RWPE1 (cell line): Measurements from ENCODE around the gene AMOTL1.

Experiments used
- CTCF ChIA-PET: fragments of 350-600 bp; sonication (Branson Sonifier 250); formaldehyde crosslinking; extraction: SDS; loops from one replicate; lab custom pipeline; 2021; lab: Yijun Ruan, JAX
- POLR2A ChIA-PET: fragments of 400-600 bp; formaldehyde crosslinking; extraction: SDS; loops from one replicate; lab custom pipeline; 2020; ENCODE audit warnings: antibody characterized with exemption; ENCODE audit not compliant: low non-redundant PET; lab: Yijun Ruan, JAX
- DNase-seq: peaks from one replicate; pipeline ENCODE4 v3.0.0; 2012; ENCODE audit warnings: low spot score
- H3K27ac ChIP-seq: fragments of 450-650 bp; 2 replicates; pipeline ENCODE4 v1.5.1; 2017
- TF ChIP-seq, protein P1 (sequence below): fragments of 450-650 bp; conservative IDR thresholded peaks from 2 replicates; pipeline ENCODE4 v1.5.1; 2017; ENCODE audit warnings: low read depth, mild to moderate bottlenecking

The AMOTL1 gene

DNA sequence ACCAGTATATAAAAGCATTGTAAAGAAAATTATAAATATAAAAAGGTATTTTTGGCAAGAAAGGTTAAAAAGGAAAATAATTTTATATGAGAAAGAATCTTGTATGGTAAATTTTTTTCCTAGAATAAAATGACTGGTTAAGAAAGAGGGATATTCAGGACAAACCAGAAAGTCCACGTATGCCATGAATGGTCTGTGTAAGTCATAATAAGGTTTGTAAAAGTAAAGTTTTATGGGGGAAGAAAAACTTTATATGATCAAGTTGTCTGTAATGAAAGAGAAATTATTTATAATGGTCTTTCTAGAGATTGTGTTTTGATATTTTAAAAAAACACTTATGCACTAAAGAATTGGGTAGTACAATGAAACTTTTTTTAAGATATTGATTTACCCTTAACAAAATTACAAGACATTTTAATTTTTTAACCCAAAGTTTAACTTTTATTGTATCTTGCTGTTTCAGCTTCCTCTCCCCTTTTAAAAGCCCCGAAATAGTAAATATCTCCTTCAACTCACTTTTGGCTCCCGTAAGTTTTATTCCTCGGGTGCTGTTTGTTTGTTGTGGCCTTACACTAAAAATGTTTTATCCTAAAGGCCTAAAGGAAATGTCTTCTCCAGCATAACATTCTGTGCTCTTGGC is 47.7 kb downstream of the AMOTL1 start:
- no peak for DNase-seq
- TF ChIP-seq, protein P1, sequence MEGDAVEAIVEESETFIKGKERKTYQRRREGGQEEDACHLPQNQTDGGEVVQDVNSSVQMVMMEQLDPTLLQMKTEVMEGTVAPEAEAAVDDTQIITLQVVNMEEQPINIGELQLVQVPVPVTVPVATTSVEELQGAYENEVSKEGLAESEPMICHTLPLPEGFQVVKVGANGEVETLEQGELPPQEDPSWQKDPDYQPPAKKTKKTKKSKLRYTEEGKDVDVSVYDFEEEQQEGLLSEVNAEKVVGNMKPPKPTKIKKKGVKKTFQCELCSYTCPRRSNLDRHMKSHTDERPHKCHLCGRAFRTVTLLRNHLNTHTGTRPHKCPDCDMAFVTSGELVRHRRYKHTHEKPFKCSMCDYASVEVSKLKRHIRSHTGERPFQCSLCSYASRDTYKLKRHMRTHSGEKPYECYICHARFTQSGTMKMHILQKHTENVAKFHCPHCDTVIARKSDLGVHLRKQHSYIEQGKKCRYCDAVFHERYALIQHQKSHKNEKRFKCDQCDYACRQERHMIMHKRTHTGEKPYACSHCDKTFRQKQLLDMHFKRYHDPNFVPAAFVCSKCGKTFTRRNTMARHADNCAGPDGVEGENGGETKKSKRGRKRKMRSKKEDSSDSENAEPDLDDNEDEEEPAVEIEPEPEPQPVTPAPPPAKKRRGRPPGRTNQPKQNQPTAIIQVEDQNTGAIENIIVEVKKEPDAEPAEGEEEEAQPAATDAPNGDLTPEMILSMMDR: no peak
- ChIA-PET POLR2A (no interaction called here), CTCF (interaction anchor here (0.6 kb wide), 1 partner anchor 58 kb away, joined by 6 read pairs; no protein-coding TSS in a partner anchor)
- H3K27ac ChIP-seq: no peak overlapping the region

DNA sequence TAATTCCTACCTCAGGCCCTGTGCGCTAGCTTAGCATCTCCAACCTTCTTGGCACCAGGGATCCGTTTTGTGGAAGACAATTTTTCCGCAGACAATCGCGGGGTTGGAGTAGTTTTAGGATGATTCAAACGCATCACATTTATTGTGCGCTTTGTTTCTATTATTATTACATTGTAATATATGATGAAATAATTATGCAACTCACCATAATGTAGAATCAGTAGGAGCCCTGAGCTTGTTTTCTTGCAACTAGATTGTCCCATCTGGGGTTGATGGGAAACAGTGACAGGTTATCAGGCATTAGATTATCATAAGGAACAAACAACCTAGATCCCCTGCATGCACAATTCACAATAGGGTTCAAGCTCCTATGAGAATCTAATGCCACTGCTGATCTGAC is 52.3 kb downstream of the AMOTL1 start:
- no peak for DNase-seq
- H3K27ac ChIP-seq: no peak overlapping the region
- POLR2A ChIA-PET: no interaction called here
- CTCF ChIA-PET: interaction anchor here (0.7 kb wide), 1 partner anchor 8 kb away, joined by 3 read pairs; no protein-coding TSS in a partner anchor
- TF ChIP-seq, protein P1: no peak

DNA sequence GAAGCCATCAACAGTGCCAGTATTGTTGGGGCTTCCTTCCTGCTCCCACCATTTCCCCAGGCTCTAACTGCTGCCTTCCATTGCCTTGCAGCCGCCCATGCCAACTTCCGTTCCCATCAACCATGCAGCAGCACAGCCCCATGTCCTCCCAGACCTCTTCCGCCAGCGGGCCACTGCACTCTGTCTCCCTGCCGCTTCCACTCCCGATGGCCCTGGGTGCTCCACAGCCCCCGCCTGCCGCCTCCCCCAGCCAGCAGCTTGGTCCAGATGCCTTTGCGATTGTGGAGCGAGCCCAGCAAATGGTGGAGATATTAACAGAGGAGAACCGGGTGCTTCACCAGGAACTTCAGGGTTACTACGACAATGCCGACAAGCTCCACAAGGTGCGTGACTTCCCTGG is 53.3 kb downstream of the AMOTL1 start:
- ChIA-PET CTCF (no interaction called here), POLR2A (no interaction called here)
- TF ChIP-seq, protein P1: no peak
- no peak overlapping the region for H3K27ac ChIP-seq
- DNase-seq: no peak

DNA sequence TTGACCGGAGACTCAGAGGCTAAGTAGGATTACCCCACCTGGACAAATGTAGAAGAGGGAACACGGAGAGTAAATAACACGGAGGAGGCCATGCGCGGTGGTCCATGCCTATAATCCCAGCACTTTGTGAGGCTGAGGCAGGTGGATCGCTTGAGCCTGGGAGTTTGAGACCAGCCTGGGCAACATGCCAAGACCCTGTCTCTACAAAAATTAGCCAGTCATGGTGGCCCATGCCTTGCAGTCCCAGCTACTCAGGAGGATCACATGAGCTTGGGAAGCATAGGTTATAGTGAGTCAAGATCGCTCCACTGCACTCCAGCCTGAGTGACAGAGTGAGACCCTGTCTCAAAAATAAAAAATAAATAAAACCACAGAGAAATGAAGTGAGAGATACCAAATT is 53.9 kb downstream of the AMOTL1 start:
- DNase-seq: no peak
- TF ChIP-seq, protein P1: no peak
- ChIA-PET CTCF (no interaction called here), POLR2A (no interaction called here)
- peak overlapping the region; percentile 16; the same call in 1 of the 2 replicates for H3K27ac ChIP-seq

DNA sequence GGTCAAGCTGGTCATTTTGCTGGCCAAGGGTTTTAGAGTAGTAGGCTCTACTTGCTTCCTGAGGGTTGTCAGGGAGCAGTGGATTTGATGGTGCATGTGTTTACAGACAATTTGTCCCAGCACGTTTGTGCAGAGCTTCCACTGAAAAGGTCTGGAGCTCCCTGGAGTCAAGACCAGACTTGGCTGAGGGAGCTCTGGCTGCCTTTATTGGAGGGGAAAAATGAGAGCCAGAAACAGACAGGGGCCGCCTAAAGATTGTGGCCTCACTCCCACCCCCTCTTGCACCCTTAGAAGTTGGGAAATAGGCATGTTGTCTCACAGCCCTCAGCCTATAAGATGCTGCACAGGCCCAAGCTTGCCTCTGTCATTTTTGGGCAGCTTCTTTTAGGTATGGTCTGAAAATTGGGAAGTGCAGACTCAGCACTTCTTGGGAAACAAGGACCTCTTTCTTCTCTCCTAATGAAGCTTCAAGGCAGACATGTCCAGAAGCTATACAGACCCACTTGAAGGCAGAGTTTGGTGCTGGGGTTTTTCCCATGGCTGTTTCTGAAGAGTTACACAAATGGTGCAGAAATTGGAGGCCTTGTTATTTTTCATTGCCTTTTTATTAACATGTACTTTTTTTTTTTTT is 55.1 kb downstream of the AMOTL1 start:
- TF ChIP-seq, protein P1: no peak
- CTCF ChIA-PET: no interaction called here
- H3K27ac ChIP-seq: peak overlapping the region; percentile 57
- POLR2A ChIA-PET: no interaction called here
- DNase-seq: no peak

DNA sequence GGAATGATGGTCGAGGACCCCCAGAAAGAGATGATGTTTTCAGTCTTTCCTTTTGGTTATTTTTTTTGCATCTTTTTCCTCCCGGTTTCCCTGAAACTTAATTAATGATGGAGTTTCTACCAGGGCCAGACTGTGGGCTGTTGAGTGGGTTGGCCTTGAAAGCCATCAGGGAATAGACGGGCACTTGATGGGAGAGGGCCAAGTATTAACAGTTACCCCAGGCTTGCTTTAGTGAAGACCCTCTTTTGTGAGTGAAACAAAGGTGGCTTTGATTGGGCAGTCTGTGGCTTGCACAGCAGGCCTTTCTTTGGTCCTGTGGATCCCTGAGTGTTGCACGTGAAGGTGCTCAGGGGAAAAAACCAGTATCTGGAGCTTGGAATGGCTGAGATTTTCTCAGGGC is 56.9 kb downstream of the AMOTL1 start:
- ChIA-PET POLR2A (no interaction called here), CTCF (interaction anchor here (1.6 kb wide), 1 partner anchor 13 kb away, joined by 5 read pairs; no protein-coding TSS in a partner anchor)
- no peak for DNase-seq

More for the DNA sequence above, 56.9 kb downstream of the AMOTL1 start:
- TF ChIP-seq, protein P1: no peak
- no peak overlapping the region for H3K27ac ChIP-seq
